MM.1S (cell line): ENCODE data around the gene PHETA1.

Experiments
- CTCF ChIP-seq: fragments of 300-600 bp; sonication (generic); IDR thresholded peaks from 2 replicates; pipeline ENCODE4 v1.5.1; 2016; ENCODE audit warnings: antibody characterized with exemption, low read length, mixed read lengths
- EZH2 ChIP-seq: fragments of 300-600 bp; sonication (generic); optimal IDR thresholded peaks from 2 replicates; pipeline ENCODE3; 2017; ENCODE audit warnings: low read depth, mild to moderate bottlenecking, antibody characterized with exemption, low read length, mixed read lengths

DNA sequence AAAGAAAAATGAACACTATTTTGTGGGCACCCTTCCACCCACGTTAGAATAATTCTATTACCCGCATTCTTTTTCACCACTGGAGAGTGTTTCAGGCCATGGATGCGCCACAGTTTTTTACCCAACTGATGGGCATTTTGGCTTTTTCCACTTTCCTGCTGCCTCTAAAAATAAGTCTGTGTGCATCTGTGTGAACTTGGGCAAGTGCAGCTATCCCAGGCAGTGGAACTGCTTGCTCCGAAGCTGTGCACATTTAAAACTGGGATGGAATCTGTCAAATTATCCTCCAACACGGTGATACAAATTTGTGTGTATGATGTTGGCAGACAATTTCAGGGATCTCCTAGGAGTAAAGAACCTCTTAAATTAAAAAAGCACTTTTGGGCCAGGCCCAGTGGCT, 31.5 kb downstream of the PHETA1 start:
- no peak for TF ChIP-seq CTCF
- no peak for TF ChIP-seq EZH2
